NCI-H2196 (cell line): ENCODE results near the gene HERC4.
A peak's percentile ranks its signal among the peaks of the same experiment; 100 is the strongest.
"Not testable (repeated sequence)": the region's sequence is repeated elsewhere in the genome, so short reads cannot be mapped to it uniquely, and the experiment has no call there.

Experiments
- DNase-seq: peaks from one replicate; lab custom pipeline; 2025; ENCODE audit not compliant: unreplicated experiment; lab: John Stamatoyannopoulos, UW

HERC4 gene

GRCh38 chr10:68052463-68052862, 22.6 kb downstream of the HERC4 start:
- DNase-seq: no peak

- no peak for DNase-seq
Observed at GRCh38 chr10:68049289-68050078, 25.6 kb downstream of the HERC4 start.

DNA sequence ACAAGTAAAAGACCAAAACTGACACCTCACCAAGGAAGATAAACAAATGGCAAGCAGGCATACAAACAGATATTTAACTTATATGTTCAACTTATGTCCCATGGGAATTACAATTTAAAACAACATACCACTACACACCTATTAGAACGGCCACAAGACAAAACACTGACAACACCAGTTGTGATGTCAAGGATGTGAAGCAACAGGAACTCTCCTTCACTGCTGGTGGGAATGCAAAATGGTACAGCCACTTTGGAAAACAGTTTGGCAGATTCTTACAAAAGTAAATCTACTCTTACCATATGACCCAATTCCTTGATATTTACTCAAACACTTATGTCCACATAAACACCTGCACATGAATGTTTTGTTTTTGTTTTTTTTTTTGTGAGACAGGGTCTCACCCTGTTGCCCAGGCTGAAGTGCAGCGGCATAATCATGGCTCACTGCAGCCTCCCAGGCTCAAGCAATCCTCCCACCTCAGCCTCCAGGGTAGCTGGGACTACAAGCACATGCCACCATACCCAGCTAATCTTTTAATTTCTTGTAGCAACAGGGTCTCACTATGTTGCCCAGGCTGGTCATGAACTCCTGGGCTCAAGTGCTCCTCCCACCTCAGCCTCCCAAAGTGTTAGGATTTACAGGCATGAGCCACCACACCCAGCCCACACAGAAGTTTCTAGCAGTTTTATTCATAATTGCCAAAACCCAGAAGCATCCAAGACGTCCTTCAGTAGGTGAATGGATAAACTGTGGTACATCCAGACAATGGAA, 27.3 kb downstream of the HERC4 start:
- DNase-seq: no peak

DNA sequence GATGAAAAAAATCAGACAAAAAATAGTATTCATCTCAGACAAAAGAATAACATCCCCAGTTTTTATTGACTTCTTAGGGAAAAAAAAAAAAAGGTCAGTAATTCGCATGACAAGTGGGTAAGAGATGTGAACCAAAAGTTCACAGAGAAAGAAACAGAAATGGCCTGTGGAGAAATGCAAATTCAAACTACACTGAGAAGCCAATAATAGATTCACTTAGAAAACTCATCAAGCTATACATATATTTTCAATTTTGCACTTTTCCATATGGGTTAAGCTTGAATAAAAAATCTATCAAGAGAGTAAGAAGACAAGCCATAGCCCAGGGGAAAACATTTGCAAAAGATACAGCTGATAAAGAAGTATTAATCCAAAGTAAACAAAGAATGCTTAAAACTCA, 28.0 kb downstream of the HERC4 start:
- DNase-seq: no peak

GRCh38 chr10:68046642-68047041, 28.4 kb downstream of the HERC4 start:
- DNase-seq: no peak

GRCh38 chr10:68043030-68043429, 32.1 kb downstream of the HERC4 start:
- no peak for DNase-seq

DNA sequence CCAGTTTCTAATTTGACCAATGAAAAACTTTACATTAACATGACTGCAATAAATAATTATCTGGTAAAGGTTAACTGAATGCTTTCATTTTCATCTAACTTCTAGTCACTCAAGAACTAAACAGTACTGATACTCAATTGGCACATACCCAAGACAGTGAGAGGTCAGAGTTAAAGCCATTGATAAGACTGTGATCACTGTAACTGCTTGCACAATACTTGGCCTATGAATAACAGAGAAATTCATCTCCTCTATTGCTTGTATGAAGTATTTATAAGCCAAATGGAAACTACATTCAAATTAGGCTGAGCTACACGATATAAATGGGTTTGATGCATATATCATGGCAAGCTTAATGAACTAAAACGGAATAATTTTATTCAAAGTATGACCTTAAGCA, 43.0 kb downstream of the HERC4 start:
- no peak for DNase-seq

GRCh38 chr10:68027429-68027828, 47.7 kb downstream of the HERC4 start:
- DNase-seq: no peak

DNA sequence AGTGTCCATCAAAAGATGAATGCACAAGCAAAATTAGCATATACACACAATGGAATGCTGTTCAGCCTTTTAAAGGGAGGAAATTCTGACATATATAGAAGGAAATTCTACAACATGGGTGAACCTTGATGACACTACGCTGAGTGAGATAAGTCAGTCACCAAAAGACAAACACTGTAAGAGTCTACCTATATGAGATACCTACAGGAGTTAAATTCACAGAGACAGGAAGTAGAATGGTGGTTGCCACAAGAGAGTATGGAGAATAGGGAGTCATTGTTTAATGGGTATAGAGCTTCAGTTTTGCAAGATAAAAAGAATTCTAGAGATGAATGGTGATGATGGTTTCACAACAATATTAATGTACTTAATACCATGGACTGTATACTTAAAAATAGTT, 51.8 kb downstream of the HERC4 start:
- DNase-seq: no peak

- DNase-seq: not testable (repeated sequence)
Observed at GRCh38 chr10:68022324-68022723, 52.8 kb downstream of the HERC4 start.

GRCh38 chr10:68016519-68016918, 58.6 kb downstream of the HERC4 start:
- DNase-seq: not testable (repeated sequence)

DNA sequence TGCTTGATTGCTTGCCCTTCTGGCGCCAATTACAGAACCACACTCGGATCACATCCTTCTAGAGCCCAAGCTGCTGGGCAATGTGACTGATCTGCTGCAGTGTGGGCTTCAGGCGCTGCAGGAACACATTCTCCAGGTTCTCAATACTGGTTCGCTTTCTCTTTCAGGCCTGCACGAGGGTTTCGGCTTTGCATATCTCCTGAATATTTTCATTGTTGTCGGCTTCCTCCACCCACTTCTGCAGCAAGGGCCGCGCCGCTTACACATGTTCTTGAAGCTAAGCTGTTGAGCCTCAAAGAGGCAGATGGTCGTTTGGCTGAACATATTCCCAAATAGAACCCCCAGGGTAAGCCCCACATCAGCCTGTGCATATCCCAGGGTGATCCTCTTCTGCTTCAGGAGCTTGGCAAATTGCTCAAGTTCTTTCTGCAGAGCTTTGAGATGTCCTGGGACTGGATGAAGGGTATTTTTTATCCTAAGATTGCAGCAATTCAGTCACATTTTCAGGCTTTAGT, 64.6 kb downstream of the HERC4 start:
- no peak for DNase-seq

DNA sequence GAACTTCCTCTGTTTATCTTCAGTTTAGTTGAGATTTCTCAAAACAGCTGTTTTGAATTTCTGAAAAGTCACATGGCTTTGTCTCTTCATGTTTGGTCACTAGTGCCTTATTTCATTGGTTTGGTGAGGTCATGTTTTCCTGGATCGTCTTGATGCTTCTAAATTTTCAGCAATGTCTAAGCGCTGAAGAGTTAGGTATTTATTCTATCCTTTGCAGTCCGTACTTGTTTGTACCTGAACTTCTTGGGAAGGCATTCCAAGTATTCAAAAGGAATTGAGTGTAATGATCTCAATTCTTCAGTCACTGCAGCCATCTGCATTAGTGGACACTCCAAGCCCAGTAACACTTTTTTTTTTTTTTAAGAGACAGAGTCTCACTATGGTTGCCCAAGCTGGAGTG, 67.7 kb downstream of the HERC4 start:
- DNase-seq: no peak

GRCh38 chr10:68001539-68001938, 73.5 kb downstream of the HERC4 start:
- DNase-seq: no peak

DNA sequence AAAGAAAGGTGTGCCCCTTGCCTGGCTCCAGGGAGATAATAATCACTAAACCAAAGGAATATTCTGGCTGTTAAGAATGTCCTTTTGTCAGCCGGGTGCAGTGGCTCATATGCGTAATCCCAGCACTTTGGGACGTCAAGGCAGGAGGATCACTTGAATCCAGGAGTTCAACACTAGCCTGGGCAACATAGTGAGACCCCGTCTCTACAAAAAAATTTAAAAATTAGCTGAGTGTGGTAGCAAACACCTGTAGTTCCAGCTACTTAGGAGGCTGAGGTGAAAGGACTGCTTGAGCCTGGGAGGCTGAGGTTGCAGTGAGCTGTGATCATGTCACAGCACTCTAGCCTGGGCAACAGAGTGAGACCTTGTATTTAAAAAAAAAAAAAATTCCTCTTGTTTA, 74.1 kb downstream of the HERC4 start:
- no peak for DNase-seq

DNA sequence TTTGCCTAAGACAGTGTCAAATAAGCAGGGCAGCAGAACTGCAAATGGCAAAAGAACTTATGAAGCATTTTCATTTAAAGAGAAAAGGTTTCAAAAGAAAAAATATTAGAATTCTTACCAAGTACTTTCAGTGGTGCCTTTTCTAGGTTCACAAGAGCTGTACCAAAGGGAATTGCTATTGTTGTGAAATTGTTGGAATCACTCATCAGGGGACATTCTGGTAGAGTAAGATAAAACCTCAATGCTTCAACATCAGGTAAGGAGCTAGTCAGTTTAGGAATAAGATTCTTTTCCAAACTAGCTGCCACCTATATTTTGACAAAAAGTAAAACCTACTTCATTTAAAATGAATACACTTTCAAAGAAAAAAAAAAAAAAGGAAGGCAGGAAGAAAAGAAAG, 85.0 kb downstream of the HERC4 start:
- no peak for DNase-seq

GRCh38 chr10:67988606-67989005, 86.5 kb downstream of the HERC4 start:
- no peak for DNase-seq

DNA sequence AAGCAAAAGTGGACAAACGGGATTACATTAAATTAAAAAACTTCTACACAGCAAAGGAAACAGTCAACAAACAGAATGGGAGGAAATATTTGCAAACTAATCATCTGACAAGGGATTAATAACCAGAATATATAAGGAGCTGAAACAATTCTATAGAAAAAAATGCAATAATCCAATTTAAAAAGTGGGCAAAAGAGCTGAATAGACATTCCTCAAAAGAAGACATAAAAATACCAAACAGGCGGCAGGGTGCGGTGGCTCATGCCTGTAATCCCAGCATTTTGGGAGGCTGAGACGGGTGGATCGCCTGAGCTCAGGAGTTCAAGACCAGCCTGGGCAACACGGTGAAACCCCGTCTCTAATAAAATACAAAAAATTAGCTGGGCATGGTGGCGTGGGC, 92.5 kb downstream of the HERC4 start:
- not testable (repeated sequence) for DNase-seq

DNA sequence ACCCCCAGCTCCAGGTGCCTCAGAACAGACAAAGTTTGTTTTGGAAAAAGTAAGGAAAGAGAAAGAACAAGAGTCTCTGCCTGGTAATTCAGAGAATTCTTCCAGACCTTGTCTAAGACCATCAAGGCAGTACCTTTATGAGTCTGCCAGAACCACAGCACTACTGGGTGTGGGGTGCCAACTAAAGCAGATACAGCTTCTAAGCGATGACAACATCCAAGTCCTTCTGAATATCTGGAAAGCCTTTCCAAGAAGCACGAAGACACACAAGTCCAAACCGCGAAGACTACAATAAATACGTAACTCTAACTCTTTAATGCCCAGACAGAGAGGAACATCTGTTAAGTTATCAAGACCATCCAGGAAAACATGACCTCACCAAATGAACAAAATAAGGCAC, 96.3 kb downstream of the HERC4 start:
- DNase-seq: no peak

- DNase-seq: no peak
Observed at GRCh38 chr10:67977251-67977650, 97.8 kb downstream of the HERC4 start.

GRCh38 chr10:67976292-67977245, 98.5 kb downstream of the HERC4 start:
- DNase-seq: peak; percentile 20
